ENCODE results near the gene MYF6.
A peak's percentile ranks its signal among the peaks of the same experiment; 100 is the strongest.

MYF6 gene

DNA sequence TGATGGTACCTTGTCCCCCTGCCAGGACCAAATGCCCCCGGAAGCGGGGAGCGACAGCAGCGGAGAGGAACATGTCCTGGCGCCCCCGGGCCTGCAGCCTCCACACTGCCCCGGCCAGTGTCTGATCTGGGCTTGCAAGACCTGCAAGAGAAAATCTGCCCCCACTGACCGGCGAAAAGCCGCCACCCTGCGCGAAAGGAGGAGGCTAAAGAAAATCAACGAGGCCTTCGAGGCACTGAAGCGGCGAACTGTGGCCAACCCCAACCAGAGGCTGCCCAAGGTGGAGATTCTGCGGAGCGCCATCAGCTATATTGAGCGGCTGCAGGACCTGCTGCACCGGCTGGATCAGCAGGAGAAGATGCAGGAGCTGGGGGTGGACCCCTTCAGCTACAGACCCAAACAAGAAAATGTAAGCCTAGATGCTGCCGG, 410 bp downstream of the MYF6 start:
- no peak for DNase-seq

DNA sequence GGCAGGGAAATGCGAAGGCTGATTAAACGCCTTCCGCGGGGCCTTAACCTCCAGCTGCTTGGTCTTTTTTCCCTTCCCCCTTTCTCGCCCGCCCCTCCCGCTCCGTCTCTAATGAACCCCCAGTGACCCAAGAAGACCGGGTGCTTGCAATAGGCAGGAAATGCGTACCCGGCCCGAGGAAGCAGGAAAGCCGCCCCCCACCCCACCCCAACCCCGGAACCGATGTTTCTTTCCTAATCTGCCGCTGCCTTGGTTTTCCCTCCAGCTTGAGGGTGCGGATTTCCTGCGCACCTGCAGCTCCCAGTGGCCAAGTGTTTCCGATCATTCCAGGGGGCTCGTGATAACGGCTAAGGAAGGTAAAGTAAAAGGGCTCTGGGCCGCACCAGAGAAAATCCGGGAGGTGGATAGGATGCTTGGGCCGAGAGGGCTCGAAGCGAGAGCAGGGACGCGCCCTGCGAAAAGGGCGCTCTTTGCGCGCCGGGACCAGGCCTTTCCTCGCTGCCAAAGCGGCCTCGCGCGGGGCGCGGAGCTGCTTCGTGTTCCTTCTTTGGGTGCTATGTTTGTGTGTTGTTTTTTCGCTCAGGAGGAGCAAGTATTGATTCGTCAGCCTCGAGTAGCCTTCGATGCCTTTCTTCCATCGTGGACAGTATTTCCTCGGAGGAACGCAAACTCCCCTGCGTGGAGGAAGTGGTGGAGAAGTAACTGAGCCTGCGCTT, 983 bp downstream of the MYF6 start:
- DNase-seq: peak in 1 of 4 experiments; percentile 7

DNA sequence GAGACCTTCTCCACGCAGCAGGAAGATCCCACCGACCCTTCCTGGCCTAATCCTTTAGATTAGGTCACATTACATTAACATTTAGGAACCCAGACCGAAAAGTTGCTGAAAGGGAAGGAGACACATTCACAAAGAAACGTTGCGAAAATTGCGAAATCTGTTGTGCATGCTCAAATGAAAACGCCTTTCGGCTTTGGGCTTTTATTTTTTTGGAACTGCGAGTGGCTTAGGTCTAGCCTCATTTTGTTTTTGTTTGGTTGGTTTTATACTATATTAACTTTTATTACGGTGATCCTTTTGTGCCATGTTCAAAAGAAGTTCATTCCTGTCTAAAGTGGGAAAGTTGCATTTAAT, 1.5 kb downstream of the MYF6 start:
- DNase-seq: peak in 1 of 4 experiments; percentile 4

DNA sequence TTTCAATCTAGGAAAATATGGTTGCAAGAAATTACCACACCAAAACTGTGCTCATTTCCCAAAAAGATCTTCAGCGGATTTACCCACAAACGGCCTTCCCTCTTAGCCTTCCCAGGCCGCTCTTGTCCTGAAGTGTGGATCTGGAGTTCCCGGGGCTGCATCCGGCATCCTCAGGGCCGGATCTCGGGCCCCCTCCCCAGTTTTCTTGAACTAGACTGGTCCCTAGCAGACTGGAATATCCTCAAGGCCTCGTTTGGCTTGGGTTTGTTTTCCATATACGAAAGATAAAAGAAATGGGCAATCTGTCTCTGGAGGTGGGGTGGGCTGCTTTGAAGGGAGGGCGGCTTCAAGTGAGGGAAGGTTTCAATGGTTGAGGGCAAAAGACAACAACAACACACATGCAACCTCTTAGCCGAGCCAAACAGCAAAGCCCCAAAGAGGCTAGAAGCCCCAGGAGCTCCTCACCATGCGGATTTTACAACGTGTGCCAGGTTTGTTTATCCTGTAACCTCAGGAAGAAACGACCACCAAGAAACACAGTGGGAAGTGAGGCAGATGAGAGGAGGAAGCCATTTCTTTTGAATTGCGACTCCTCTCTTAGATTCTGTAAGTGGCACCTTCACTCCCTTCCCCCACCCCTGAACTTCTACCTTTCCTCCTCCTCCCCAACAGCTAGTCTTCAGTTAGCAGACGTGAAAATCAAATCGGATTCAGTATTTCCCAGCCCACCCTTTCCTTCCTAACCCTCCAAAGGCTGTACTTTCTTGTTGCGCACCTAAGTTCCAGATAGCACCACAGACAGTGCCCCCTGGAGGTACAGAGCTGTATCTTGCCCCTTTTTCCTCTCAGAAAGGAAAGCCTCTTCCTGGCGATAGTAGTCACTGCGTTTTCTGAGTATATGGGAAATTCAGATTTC, 2.6 kb downstream of the MYF6 start:
- peak in 3 of 4 experiments; percentile 18 to 24 (median 21) for DNase-seq

DNA sequence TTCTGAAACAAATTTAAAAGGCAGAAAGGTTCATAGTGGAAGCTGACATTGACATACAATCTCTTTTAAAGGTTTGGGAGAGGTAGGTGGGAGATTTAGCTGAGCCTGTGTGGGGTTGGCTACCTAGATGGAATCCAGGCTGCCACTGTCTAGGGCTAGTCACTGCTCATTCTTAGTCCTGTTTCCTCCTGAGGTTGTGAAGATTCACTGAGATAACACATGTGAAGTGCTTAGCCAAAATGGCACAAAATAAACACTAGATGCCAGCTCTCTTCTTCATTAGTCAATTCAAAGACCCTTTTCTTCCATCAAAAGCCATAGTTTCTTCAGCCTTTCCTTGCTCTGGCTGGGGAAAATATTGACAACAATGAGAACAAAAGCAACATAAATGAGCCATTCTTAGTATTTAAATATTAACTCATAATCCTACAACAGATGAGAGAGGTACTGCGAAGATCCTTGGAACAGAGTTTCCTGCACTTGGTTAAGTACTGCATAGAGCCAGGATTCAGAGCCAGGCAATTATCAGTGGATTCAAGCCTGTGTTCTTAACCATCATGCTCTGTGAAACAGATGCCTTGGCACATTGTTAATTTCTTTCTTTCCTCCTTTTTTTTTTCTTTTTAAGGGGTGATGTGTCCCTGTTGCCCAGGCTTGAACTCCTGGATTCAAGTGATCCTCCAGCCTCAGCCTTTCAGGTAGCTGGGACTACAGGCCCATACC, 3.5 kb downstream of the MYF6 start:
- DNase-seq: no peak

DNA sequence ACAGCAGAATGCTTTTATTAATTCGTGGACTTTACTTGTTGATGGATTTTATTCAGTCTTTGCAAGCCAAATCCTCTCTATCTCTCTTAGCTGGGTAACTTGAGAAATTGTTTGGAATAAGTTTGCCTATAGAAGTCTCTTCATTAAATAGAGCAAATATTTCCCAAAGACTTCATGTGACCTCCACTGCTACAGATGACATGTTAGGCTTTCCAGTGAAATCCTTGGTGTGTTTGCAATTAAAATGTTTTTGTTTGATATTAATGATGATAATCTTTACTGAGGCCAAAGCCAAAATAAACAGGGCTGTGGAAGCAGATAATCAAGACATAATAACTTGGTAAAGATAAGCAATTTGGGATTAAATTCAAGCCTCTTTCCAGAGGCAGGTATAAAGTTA, 4.4 kb downstream of the MYF6 start:
- DNase-seq: no peak

DNA sequence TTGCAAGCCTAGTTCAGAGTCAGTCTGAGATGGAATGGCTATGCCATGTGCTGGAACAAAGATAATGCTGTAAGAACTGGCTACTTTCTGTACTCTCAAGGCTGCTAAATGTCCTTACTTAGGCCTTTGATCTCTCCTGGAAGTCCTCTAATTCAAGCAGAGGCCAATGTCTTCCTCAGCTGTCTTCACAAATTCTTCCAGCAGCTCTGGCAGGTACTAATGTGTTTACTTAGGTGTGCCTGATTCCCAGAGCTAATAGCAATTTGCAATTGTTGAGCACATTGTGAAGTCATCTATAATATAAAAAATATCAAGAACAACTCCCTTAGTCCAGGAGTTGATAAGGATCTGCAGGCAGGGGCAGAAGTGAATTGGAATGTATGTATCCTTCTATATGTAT, 5.4 kb downstream of the MYF6 start:
- DNase-seq: no peak

DNA sequence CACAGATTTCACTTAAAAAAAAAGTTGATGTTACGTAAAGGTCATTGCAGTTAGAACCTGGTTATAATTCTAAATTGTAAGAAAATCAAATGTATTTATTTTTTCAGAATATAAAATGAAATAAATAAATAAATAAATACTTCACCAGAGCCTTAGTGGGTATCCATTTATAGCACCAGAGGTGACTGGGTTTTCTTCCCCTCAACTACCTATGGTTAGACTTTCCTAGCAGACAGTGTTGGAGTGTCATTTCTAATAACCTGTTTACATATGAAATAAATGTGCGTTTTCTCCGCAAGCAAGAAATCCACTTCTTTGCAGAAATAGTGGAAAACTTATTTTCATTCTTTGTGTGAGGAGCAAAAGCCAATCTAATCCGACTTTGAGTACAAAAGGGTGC, 6.0 kb downstream of the MYF6 start:
- no peak for DNase-seq

DNA sequence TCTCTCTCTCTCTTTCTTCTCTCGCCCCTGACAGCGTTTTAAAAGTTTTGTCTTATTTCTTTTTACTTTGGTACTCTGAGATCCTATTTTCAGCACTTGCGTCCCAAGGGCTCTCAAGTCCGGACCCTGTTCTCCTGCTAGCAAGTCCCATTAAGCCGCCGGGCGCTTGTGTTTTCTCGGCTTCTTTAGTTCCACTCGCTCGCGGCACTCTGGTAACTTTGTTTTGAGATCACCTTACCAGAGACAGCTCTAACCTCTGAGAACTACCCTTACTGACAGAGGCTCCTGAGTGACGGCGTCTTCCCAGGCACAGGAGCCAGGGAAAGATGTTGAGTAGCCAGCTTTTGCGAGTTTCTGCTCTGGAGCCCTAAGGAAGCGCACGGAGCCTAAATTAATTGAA, 6.6 kb downstream of the MYF6 start:
- no peak for DNase-seq

DNA sequence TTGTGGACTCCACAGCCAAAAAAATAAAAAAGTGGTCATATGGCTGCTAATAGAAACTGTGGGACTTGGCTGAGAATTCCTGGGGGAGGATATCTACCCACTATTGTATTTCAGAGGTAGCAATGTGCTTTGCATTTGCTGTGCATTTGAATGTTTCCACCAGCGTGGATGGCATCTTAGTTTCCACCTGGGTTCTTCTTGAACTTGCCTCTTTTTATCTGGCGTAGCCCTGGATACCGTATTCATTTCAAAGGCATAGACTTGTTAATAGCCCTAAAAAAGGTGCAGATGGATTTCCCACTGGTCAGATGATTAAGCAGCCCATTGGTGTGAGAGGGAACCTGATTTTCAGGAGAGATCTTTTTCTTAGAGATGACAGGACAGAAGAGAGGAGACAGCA, 7.4 kb downstream of the MYF6 start:
- DNase-seq: no peak

DNA sequence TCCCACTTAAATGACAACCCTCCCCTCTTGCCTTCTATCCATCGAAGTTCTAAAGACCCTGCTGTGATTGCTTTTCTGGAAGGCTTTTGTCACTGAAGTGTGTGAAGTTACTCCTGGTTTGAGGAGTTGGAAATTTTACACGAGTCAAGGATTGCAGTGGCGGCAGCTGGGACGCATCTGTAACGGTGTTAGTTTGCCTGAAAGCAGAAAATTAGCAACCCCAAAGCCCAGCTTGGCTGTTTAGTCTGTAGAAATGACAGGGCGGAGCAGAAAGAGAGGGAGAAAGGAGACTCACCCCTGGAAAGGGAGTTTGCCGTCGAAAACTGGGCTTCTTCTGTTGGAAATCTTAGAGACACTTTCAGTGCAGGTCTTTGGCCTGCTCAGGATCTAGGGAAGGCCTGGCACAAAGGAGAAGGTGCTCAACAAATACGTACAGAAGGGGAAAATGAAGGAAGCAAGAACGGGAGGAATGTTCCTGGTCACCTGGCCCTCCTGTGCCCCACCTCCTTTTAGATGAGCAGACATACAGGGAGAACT, 8.3 kb downstream of the MYF6 start:
- DNase-seq: no peak

DNA sequence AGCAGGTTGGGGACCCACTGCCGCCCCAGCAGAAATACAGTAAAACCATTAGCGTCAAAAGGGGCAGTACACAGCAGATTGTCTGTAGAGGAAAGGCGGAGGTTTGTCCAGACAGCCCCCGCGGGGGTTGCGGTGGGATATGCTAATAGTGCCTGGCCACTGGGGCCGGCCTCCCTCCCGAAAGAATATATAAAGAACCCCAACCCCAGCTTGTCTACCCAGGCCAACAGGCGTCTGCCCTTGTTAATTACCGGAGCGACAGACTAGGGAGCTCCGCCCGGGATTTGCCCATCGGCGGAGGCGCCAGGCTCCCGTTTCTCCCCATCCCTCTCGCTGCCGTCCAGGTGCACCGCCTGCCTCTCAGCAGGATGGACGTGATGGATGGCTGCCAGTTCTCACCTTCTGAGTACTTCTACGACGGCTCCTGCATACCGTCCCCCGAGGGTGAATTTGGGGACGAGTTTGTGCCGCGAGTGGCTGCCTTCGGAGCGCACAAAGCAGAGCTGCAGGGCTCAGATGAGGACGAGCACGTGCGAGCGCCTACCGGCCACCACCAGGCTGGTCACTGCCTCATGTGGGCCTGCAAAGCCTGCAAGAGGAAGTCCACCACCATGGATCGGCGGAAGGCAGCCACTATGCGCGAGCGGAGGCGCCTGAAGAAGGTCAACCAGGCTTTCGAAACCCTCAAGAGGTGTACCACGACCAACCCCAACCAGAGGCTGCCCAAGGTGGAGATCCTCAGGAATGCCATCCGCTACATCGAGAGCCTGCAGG, 9.4 kb downstream of the MYF6 start, which contains the start of gene MYF5:
MYF5 (plus strand) TSS at position 217 of the 774 bp plus-strand sequence; CDS start at position 369, 152 bp downstream.
- no peak for DNase-seq

DNA sequence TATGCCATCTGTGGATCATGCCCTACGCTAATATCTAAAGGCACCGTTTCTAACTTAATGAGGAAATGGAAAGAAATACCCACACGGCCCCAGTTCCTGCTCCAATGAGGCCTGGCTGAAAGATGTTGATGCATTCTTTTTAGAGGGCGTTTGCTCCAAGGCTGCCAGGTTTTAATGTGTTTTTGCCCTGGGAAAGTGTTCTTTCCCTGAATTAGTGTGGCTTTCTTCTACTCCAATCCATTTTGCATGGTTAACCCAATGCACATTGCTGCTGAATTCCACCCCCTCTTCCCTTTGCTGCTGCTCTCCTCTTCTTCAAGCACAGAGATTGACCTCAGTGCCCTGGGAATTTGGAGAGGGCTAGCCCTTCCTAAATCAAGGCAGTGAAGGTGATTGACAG, 10.4 kb downstream of the MYF6 start:
- DNase-seq: no peak

DNA sequence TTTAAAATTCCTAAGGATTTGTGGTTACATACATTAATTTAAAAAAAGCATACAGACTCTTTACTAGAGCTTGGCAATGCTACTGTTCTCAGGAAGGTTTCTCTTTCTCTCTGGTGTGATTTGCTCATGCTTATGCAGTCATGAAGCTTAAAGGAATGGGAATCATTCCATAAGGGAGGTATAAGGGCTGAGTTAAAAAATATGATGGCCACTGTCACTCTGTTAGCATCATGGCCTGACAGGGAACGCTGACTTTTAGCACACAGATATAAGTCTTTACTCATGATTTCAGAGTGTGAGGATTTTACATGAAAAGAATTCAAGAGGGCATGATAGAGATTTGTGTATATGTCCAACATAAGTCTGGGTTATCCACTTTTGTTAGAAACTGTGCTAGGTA, 13.1 kb downstream of the MYF6 start:
- DNase-seq: no peak

DNA sequence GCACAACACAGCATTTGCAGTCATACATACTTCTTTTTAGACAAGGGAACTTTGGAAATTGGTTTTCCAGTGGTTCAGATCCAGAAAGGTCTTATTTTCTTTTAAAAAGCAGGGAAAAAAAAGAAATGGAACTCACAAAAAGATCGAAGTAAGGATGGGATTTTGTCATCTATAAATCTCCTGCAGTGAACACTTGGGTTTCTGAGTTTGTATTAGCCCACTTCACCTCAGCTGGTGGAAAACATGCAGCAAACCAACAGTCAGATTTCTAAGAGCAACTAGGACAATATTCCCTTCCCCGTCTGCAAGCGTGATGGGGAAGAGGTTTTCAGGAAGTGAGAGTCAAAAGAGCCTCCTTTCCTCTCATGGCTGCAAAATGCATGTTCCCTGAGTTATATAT, 13.9 kb downstream of the MYF6 start:
- DNase-seq: peak in 3 of 4 experiments; percentile 5 to 33 (median 9)

DNA sequence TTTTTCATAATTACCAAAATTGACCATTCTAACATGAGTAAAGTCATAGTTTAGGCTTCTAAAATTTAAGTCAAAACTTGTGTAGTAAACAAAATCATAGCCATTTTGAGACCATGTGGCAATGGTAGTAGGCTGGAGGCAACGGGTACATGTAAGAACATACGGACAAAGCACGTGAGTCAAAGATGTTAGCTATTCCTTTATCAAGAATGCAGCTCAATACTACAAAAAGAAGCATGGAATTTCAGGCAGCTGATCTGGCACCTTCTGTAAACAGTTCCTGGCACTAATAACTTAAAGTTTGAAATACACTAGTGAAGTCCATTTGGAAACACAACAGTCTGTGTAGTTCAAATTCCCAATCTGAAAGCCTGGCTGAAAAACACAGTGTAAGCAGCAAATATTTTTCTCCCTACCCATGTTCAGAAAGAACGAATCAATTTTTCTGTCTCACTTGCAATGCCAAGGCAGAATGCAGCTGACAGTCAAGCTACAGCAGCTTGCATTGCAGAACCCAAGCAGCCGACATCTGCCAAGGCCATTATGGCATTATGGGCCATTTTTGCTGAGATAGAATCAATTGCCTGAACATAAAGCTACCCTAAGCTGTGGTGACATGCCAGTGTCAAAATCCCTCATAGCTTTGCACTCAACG, 38.5 kb downstream of the MYF6 start:
- no peak for DNase-seq

DNA sequence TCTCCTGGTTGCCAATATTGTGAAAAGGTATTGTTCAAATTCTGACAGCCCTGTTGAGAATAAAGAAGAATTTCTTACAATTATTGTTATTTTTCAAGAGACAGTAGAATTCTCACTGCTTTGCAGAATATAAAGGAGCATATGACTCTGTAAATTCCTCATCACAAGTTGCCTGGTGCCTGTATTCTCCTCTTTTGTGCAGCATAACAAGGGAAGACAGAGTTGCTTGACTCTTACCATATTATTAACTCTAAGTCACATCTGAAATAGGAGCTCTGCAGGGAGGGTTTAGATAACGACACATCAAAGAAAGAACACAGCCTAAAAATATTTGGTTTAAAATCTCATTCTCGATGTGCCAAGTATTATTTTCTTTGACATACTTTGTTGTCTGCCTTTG, 40.4 kb downstream of the MYF6 start:
- DNase-seq: no peak

DNA sequence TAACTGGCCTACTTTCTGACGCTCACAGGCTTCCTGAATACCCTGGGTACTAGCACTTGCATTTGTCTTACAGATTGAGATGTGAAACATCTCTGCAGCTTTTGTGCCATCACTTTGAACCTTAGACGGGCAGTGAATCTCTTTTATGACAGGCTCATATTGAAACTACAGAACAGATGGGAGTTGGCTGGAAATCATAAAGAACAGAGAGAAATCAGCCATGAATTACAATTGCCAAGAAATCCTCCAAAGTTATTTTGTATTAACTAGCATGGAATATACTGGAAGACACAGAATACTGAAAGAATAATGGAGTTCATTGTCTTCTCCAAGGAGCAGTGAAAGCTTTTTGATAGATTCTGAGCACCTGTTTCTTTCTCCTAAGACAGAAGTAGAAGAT, 42.0 kb downstream of the MYF6 start:
- no peak for DNase-seq

DNA sequence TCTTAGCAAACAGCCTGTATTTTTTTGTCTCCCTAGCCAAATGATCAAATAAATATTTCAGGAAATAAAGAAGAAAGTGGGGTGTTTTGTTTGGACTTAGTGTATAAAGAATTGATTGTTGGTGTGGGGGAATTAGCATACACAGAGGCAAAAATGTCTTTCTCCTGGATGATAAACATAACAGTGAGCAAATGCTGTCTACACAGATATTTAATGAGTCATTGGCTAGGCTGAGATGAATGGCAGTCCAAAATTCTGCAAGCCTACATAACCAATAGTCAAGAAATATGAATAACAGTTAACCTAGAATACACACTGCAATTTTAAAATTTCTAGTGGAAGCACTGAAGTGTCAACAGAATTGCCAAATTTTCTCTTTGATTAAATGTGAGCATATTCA, 45.0 kb downstream of the MYF6 start:
- no peak for DNase-seq

DNA sequence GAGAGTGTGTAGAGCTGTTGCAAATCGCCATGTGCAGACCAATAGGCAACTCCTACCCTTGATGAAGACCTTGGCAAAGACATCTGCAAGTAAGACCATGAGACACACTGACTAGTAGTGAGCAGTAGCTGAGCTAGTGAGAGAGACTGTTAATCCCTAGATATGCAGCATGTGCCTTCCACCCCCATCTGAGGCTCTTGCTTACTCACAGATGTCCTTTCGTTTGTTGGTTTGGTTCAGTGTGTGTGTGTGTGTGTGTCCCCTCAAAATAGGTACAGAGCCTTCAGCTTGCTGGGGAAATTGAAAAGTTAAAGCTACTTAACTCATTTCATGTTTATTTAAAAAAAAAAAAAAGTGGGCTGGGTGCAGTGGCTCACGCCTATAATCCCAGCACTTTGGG, 46.8 kb downstream of the MYF6 start:
- DNase-seq: no peak

DNA sequence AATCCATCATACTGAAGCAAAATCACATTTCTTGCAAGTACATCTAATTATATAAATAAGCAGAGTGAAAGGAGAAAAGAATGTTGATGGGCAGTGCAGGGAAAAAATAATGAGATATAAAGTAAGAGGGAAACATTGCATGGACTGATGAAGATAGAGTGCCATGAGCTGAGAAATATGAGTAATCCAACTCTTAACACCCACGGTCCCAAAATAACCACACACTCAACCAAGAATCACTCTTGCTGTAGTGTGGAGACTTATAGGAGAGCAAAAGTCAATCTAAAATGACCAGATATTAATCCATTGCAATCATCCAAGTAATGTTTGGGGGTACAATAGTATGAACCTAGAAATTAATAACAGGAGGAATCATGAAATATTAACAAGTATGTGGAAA, 49.4 kb downstream of the MYF6 start:
- DNase-seq: peak in 3 of 4 experiments; percentile 3 to 14 (median 10)
